ENCODE measurements around the gene SFXN5. TPM values are rescaled to one million over a fixed set of nuclear protein-coding genes. Genes with fewer than 3 reads are reported as not detected.

Gene SFXN5
- total and polyA plus RNA-seq, 2 donors (not counting 1 experiment from before 2014, with no cell fraction given): 5.8 to 13.9 TPM

DNA sequence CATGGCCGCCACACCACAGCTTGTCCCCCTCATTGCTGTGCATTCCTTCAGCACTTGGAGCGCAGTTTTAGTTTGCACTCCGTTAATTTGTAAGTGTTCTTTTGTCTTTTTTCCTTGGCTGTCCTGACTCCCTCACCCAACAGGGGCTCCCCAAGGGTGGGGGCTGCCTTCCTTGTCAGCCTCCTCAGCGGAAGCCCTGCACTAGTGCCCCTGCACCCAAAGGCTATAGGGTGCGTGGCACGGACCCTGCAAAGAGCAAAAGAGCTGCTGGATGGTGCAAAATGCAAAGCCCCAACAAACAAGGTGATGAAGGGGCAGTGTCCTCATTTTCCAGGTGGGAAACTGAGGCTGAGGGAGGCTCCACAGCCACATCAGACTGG lies 107.4 kb downstream of the SFXN5 start:
- no peak overlapping the region for H2AFZ ChIP-seq (ENCODE audit: low read length)
- TF ChIP-seq EZH2 (IDR thresholded peaks at IDR 0.05; ENCODE audit: low read length, missing control alignments): no peak
- TF ChIP-seq, protein P1, sequence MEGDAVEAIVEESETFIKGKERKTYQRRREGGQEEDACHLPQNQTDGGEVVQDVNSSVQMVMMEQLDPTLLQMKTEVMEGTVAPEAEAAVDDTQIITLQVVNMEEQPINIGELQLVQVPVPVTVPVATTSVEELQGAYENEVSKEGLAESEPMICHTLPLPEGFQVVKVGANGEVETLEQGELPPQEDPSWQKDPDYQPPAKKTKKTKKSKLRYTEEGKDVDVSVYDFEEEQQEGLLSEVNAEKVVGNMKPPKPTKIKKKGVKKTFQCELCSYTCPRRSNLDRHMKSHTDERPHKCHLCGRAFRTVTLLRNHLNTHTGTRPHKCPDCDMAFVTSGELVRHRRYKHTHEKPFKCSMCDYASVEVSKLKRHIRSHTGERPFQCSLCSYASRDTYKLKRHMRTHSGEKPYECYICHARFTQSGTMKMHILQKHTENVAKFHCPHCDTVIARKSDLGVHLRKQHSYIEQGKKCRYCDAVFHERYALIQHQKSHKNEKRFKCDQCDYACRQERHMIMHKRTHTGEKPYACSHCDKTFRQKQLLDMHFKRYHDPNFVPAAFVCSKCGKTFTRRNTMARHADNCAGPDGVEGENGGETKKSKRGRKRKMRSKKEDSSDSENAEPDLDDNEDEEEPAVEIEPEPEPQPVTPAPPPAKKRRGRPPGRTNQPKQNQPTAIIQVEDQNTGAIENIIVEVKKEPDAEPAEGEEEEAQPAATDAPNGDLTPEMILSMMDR (conservative IDR thresholded peaks at IDR 0.05 in 1 of 2, IDR thresholded peaks at IDR 0.05 in 1 of 2; ENCODE audit: low read depth in 1 of 2, low read length in 2 of 2): no peak
- no peak overlapping the region for H3K9ac ChIP-seq (ENCODE audit: insufficient read depth, low read length)
- H4K20me1 ChIP-seq (ENCODE audit: control insufficient read depth, extremely low read depth, insufficient read depth, low read length): no peaks in the 10 kb centered on the region
- no peaks in the 10 kb centered on the region for H3K79me2 ChIP-seq (ENCODE audit: control insufficient read depth, insufficient read depth, low read length)
- H3K4me3 ChIP-seq (replicated peaks in 1 of 4; ENCODE audit: control extremely low read depth in 1 of 4, insufficient read depth in 1 of 4, low read depth in 3 of 4, low read length in 4 of 4): no peak overlapping the region
- H3K36me3 ChIP-seq (ENCODE audit: control insufficient read depth, insufficient read depth, low read length): no peaks in the 10 kb centered on the region
- no peaks in the 10 kb centered on the region for H3K9me3 ChIP-seq (ENCODE audit: control insufficient read depth, insufficient read depth, low read depth, low read length)
- DNase-seq (ENCODE audit: low read depth in 2 of 2): no peak
- H3K27ac ChIP-seq (ENCODE audit: insufficient read depth, low read length): no peak overlapping the region
- no peaks in the 10 kb centered on the region for H3K4me1 ChIP-seq (ENCODE audit: control insufficient read depth, extremely low read depth, insufficient read depth, low read length)
- no peaks in the 10 kb centered on the region for H3K27me3 ChIP-seq (ENCODE audit: control insufficient read depth, insufficient read depth, low read length)
- H3K4me2 ChIP-seq (ENCODE audit: extremely low read depth, insufficient read depth, low read length): no peak overlapping the region

DNA sequence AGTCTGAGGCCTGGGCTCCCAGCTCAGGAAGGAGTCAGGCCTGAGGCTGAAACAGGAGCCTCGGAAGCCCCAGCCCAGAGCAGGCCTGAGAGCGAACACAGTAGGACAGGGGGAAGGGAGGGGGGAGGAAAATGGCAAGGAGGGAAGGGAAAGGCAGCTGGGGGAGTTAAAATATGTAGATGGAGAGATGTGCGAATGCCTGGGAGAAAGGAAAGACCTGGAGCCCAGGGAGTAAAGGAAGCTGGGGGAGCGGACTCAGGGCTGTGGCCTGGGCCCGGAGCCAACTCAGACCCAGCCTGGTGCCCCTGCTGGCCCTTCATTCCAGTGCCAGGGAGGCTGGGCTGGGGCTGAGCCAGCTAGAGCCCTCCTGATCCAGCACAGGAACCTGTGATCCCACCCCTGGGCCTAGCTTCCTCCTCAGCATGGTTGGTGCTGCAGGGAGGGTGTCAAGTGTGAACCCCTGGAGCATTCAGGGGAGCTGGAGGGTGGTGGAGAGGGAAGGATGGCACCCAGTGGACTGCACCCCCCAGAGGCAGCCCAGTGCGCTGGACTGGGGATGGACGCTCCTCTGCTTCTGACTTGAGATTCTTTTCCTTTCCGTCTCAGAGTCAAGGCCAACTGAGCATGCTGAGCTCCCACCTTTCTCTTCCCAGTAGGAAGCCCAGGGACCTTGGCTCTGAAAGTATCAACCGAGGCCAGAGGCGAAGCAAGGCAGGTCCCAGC lies 107.9 kb downstream of the SFXN5 start:
- Histone ChIP-seq H3K4me3 (replicated peaks in 1 of 4; ENCODE audit: control extremely low read depth in 1 of 4, insufficient read depth in 1 of 4, low read depth in 3 of 4, low read length in 4 of 4) (no peak overlapping the region), H3K4me1 (ENCODE audit: control insufficient read depth, extremely low read depth, insufficient read depth, low read length) (no peaks in the 10 kb centered on the region), H3K9ac (ENCODE audit: insufficient read depth, low read length) (no peak overlapping the region), H3K9me3 (ENCODE audit: control insufficient read depth, insufficient read depth, low read depth, low read length) (no peaks in the 10 kb centered on the region), H4K20me1 (ENCODE audit: control insufficient read depth, extremely low read depth, insufficient read depth, low read length) (no peaks in the 10 kb centered on the region), H3K27ac (ENCODE audit: insufficient read depth, low read length) (no peak overlapping the region), H3K79me2 (ENCODE audit: control insufficient read depth, insufficient read depth, low read length) (no peaks in the 10 kb centered on the region), H2AFZ (ENCODE audit: low read length) (no peak overlapping the region), H3K4me2 (ENCODE audit: extremely low read depth, insufficient read depth, low read length) (no peak overlapping the region), H3K27me3 (ENCODE audit: control insufficient read depth, insufficient read depth, low read length) (no peaks in the 10 kb centered on the region), H3K36me3 (ENCODE audit: control insufficient read depth, insufficient read depth, low read length) (no peaks in the 10 kb centered on the region)
- DNase-seq (ENCODE audit: low read depth in 2 of 2): no peak
- TF ChIP-seq, protein P1 (conservative IDR thresholded peaks at IDR 0.05 in 1 of 2, IDR thresholded peaks at IDR 0.05 in 1 of 2; ENCODE audit: low read depth in 1 of 2, low read length in 2 of 2): no peak
- no peak for TF ChIP-seq EZH2 (IDR thresholded peaks at IDR 0.05; ENCODE audit: low read length, missing control alignments)

DNA sequence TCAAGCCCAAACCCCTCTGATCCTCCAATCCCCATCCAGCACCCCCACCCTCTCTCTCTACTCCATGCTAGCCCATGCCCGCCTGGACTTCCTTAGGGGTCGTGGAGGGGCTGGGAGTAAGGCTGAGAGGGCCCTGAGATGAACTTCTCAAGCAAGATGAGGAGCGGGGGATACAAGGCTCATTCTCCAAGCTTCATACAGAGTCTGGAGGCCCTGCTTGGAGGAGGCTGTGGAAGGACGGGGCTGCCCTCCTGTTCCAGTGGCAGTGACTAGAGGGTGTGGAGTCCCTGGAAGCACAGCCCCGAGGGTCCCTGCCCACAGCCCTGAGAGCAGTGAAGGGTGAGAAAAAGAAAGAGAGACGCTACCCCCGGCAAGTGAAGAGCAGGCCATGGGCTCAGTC lies 108.6 kb downstream of the SFXN5 start:
- Histone ChIP-seq H3K9ac (ENCODE audit: insufficient read depth, low read length) (no peak overlapping the region), H3K27me3 (ENCODE audit: control insufficient read depth, insufficient read depth, low read length) (no peaks in the 10 kb centered on the region), H3K4me1 (ENCODE audit: control insufficient read depth, extremely low read depth, insufficient read depth, low read length) (no peaks in the 10 kb centered on the region), H3K79me2 (ENCODE audit: control insufficient read depth, insufficient read depth, low read length) (no peaks in the 10 kb centered on the region), H3K9me3 (ENCODE audit: control insufficient read depth, insufficient read depth, low read depth, low read length) (no peaks in the 10 kb centered on the region), H2AFZ (ENCODE audit: low read length) (no peak overlapping the region), H3K4me2 (ENCODE audit: extremely low read depth, insufficient read depth, low read length) (no peak overlapping the region), H3K36me3 (ENCODE audit: control insufficient read depth, insufficient read depth, low read length) (no peaks in the 10 kb centered on the region), H3K4me3 (replicated peaks in 1 of 4; ENCODE audit: control extremely low read depth in 1 of 4, insufficient read depth in 1 of 4, low read depth in 3 of 4, low read length in 4 of 4) (no peak overlapping the region), H4K20me1 (ENCODE audit: control insufficient read depth, extremely low read depth, insufficient read depth, low read length) (no peaks in the 10 kb centered on the region), H3K27ac (ENCODE audit: insufficient read depth, low read length) (no peak overlapping the region)
- TF ChIP-seq, protein P1 (conservative IDR thresholded peaks at IDR 0.05 in 1 of 2, IDR thresholded peaks at IDR 0.05 in 1 of 2; ENCODE audit: low read depth in 1 of 2, low read length in 2 of 2): no peak
- DNase-seq (ENCODE audit: low read depth in 2 of 2): no peak

Measured in fibroblast of lung (primary cell).